OCI-LY1 (cell line): ENCODE results near the gene OR51M1.

ENCODE experiments used
- EZH2 ChIP-seq: fragments of 200-600 bp; sonication (generic), shearing (Covaris generic); IDR thresholded peaks from 2 replicates; pipeline ENCODE4 v1.8.0; 2017; ENCODE audit warnings: borderline replicate concordance, mixed run types, mild to moderate bottlenecking, antibody characterized with exemption, low read length, moderate library complexity, mixed read lengths
- TF ChIP-seq, protein P1 (sequence below): fragments of 200-600 bp; sonication (generic), shearing (Covaris generic); IDR thresholded peaks from 2 replicates; pipeline ENCODE4 v1.5.1; 2017; ENCODE audit warnings: mild to moderate bottlenecking, antibody characterized with exemption, low read length, moderate library complexity, mixed read lengths

DNA sequence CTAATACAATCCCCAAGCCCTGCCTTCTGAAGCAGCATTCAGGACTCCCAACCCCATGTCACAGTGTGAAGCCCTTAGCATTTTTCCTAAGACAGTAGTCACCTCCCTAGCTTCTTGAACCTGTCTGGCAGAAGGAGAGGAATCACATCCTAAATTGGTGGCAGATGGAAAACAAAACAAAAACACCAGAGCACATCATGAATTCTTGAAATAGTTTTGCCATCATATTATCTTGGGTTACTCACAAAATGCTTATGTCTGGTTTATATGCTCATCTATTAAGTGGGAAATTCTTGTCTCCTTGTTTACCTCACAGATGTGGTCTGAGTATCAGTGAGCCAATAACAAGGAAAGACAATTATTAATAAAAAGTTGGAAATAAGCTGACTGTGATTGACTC, 15.3 kb downstream of the OR51M1 start:
- TF ChIP-seq, protein P1, sequence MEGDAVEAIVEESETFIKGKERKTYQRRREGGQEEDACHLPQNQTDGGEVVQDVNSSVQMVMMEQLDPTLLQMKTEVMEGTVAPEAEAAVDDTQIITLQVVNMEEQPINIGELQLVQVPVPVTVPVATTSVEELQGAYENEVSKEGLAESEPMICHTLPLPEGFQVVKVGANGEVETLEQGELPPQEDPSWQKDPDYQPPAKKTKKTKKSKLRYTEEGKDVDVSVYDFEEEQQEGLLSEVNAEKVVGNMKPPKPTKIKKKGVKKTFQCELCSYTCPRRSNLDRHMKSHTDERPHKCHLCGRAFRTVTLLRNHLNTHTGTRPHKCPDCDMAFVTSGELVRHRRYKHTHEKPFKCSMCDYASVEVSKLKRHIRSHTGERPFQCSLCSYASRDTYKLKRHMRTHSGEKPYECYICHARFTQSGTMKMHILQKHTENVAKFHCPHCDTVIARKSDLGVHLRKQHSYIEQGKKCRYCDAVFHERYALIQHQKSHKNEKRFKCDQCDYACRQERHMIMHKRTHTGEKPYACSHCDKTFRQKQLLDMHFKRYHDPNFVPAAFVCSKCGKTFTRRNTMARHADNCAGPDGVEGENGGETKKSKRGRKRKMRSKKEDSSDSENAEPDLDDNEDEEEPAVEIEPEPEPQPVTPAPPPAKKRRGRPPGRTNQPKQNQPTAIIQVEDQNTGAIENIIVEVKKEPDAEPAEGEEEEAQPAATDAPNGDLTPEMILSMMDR: no peak
- no peak for TF ChIP-seq EZH2
